GM21390 (cell line): ENCODE data around the gene COPE.
"Not testable (repeated sequence)": the region's sequence is repeated elsewhere in the genome, so short reads cannot be mapped to it uniquely, and the experiment has no call there.

Experiments used
- ATAC-seq: cut with Tn5 transposase; IDR thresholded peaks from one replicate; pipeline ENCODE4 v1.9.1; 2021; ENCODE audit not compliant: unreplicated experiment

Gene COPE

DNA sequence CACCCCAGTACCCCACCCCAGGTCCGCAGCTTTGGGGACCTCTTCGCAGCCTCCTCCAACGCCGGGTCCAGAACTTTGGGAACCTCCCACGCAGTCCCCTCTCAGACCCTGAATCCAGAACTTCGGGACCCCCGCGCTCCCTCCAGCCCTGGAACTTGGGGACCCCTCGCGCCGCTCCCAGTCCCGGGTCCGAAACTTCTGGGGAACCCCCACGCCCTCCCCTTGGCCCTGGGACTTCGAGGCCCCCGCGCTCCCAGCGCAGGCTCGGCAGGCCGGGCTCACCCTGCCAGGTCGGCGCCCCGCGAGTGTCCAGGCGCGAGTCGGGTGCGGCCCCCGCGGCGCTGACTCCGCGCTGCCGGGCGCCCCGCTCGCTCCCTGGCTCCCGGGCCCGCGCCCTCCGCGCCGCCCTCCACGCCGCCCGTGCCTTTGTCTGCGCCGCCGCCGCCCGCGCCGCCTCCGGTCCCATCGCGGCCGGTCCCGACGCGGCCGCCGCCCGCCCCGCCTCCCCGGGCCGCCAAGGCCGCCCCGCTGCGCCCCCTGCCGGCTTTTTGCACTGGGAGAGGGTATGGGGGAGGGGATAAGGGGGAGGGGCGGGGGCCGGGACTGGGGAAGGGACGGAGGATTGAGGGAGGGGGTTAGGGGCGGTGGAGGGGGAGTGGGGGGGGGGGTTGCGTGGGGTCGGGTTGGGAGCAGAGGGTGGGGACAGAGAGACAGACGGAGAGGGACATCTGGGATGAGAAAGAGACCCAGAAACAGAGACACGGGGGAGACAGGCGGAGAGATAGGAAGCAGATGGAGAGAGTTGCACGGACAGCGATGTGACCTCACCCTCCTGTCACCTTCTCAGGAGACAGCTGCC lies 21.8 kb upstream of the COPE start, which contains the start of gene HOMER3:
Gene HOMER3, minus strand, starts transcription at position 449 of the 859 bp plus-strand sequence. CDS start 2,235 bp downstream, outside the sequence.
- ATAC-seq = no peak

GRCh38 chr19:18939922-18940768 lies 21.0 kb upstream of the COPE start:
- ATAC-seq = no peak

GRCh38 chr19:18939163-18939562 lies 20.0 kb upstream of the COPE start:
- no peak for ATAC-seq

- no peak for ATAC-seq
Observed at GRCh38 chr19:18933297-18933696, 14.1 kb upstream of the COPE start.

GRCh38 chr19:18932216-18932841 lies 13.1 kb upstream of the COPE start:
- ATAC-seq = no peak

GRCh38 chr19:18931316-18932162 lies 12.4 kb upstream of the COPE start:
- ATAC-seq = no peak

DNA sequence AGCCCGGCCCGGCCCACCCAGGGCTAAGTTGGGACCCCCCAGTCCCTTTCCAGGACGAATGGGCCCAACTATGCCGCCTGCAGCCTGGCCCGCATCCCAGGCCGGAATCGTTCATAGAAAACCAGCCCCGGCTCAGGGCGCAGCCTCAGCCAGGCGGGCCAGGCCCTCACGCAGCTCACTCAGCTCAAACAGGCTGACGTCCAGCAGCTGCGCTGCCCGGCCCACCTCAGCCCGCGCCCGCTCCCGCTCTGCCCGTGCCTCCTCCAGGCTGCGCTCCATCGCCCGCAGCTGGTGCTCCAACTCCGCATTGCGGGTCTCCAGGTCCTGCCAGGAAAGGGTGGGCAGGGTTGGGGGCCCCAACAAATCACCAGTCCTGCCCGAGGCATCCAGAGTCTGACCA lies 10.1 kb upstream of the COPE start:
- ATAC-seq = no peak

- ATAC-seq = no peak
Observed at GRCh38 chr19:18928018-18928805, 9.0 kb upstream of the COPE start.

DNA sequence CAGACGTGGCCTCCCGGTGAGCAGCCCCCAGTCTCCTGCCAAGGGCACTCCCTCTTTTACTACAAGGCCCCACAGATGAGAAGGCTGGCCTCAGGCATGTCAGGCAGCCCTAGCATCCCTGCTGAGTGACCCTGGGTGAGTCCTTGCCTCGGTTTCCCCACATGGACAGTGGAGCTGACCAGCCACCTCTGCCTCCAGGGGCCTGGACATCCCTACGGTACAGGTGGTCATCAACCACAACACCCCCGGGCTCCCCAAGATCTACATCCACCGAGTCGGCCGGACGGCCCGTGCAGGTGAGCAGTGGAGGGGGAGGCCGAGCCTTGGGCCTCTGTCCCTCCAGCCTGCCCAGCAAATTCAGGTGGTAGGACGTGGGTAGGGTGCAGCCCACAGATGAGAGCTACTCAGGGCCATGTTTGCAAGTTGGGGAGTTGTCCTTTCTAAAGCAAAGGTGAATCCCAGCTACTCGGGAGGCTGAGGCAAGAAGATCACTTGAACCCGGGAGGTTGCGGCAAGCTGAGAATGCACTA lies 5.6 kb upstream of the COPE start:
- ATAC-seq = no peak

GRCh38 chr19:18922228-18922985 lies 3.2 kb upstream of the COPE start:
- no peak for ATAC-seq

DNA sequence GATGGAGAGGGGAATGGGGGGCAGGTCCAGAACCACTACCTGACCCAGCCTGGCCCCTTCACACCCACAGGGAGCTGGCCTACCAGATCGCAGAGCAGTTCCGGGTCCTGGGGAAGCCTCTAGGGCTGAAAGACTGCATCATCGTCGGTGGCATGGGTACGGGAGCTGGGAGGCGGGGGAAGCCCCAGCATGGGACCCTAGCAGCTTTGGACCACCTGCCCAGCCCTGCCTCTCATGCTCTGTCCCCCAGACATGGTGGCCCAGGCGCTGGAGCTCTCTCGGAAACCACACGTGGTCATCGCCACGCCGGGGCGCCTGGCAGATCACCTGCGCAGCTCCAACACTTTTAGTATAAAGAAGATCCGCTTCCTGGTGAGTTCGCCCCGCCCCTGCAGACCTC lies 2.4 kb upstream of the COPE start:
- ATAC-seq = no peak

- no peak for ATAC-seq
Observed at GRCh38 chr19:18920400-18920799, 1.2 kb upstream of the COPE start.

- no peak for ATAC-seq
Observed at GRCh38 chr19:18919900-18920214, 670 bp upstream of the COPE start.

GRCh38 chr19:18917593-18917992 lies 1.6 kb downstream of the COPE start:
- ATAC-seq = not testable (repeated sequence)

- ATAC-seq = no peak
Observed at GRCh38 chr19:18915639-18916038, 3.5 kb downstream of the COPE start.

GRCh38 chr19:18913466-18913865 lies 5.7 kb downstream of the COPE start:
- ATAC-seq = no peak

DNA sequence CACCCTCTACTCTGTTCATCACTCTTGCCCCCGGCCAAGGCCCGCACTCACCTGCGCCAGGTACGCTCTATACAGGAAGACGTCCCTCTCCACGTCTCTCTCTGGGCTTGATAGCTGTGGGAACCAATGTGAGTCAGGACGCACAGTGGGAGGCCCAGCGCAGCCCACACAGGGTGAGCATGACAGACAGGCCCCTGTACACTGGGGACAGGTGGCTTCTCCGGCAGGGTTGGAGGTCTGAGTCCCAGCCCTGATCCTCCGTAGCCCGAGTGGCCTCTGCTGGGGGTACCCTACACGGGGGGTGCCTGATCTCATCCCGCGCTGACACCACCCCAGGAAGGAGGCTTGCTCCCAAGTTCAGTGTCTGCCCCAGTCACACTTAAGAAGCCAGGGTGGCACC lies 6.3 kb downstream of the COPE start:
- ATAC-seq = no peak

DNA sequence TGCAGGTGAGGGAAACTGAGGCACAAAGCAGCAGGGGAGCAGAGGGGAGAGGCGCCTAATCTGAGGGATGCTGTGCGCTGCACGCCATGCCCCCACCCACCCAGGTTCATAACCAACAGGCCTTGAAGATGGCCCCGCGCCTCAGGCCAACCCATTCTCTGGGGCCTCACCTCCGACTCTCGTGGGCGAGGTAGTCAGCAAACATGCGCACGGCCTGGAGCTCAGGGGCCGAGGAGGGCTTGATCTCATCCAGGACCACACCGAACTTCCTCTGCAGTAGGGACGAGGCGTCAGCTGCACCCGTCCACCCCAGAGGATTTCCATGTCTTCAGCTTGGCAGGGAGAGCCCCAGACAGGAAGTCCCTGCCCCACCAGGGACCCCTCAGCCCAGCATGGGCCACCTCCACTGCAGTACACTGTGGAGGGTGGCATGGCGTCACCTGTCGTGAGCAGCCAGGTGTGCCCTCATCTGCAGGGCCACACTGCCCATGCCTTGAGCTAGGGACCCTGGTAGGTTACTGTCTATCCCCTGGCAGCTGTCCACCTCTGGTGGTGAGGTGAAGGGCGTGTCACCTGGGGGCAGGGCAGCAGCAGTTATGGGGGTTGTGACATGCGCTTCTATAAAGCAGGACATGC lies 8.3 kb downstream of the COPE start:
- no peak for ATAC-seq

DNA sequence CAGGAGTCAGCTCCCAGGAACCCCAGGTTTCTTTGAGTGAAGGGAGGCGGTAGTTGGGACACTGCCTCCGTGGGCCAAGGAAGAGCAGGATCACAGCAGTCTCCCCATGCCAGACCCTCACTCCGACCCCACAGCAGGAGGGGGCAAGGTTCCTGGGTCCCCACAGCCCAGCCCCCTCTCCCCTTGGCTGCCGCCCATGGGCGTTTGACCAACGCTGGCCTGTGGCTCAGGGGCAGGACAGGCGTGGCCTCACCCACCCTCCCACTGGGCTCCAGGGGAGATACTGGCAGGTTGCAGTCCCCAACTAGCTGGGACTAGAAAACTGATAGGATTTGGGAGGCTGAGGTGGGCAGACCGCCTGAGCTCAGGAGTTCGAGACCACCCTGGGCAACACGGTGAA lies 9.2 kb downstream of the COPE start:
- ATAC-seq = no peak
